ENCODE measurements around the gene PON2. TPM values are rescaled to one million over a fixed set of nuclear protein-coding genes. Genes with fewer than 3 reads are reported as not detected.

The PON2 gene
- total and polyA plus RNA-seq, 2 experiments from 2014 or later: 39.4 to 42.4 TPM

DNA sequence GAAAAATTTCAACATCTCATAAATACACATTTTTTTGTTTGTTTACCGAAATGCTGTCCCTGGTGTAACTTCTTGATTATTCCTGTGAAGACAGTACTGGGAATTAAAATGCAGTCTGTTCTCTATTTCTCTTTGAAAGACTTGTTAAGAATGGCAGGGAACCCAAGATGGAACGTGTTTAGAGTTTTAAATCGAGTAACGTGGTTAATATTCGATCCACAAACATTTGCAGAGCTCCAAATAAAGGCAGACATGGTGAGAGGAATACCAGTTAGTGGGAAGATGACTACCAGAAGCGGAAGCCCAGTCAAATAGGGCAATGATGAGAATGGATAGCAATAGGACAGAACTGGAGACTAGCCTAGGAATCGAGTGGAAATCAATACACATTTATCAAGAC lies 45.3 kb downstream of the PON2 start:
- Histone ChIP-seq H3K27ac (ENCODE audit: low read depth) (no peak overlapping the region), H3K79me2 (replicated peaks; ENCODE audit: insufficient read depth) (no peaks in the 10 kb centered on the region), H4K20me1 (replicated peaks; ENCODE audit: insufficient read depth) (no peaks in the 10 kb centered on the region), H3K36me3 (ENCODE audit: insufficient read depth) (no peaks in the 10 kb centered on the region; the same call in 1 of the 2 replicates), H3K4me3 (no peak overlapping the region), H2AFZ (no peak overlapping the region), H3K9me2 (ENCODE audit: insufficient read depth) (no peaks in the 10 kb centered on the region), H3K4me1 (ENCODE audit: insufficient read depth) (no peaks in the 10 kb centered on the region), H3K27me3 (ENCODE audit: insufficient read depth) (no peaks in the 10 kb centered on the region), H3K4me2 (no peak overlapping the region), H3F3A (replicated peaks; ENCODE audit: low read depth) (no peaks in the 10 kb centered on the region)
- peaks cover 2% of the 10 kb centered on the region for H3K27me3 Mint-ChIP-seq (ENCODE audit: insufficient read depth, low read depth, poor library complexity)
- TF ChIP-seq ZNF114 (CRISPR knock-in tag; IDR thresholded peaks at IDR 0.05): no peak
- TF ChIP-seq, protein P1, sequence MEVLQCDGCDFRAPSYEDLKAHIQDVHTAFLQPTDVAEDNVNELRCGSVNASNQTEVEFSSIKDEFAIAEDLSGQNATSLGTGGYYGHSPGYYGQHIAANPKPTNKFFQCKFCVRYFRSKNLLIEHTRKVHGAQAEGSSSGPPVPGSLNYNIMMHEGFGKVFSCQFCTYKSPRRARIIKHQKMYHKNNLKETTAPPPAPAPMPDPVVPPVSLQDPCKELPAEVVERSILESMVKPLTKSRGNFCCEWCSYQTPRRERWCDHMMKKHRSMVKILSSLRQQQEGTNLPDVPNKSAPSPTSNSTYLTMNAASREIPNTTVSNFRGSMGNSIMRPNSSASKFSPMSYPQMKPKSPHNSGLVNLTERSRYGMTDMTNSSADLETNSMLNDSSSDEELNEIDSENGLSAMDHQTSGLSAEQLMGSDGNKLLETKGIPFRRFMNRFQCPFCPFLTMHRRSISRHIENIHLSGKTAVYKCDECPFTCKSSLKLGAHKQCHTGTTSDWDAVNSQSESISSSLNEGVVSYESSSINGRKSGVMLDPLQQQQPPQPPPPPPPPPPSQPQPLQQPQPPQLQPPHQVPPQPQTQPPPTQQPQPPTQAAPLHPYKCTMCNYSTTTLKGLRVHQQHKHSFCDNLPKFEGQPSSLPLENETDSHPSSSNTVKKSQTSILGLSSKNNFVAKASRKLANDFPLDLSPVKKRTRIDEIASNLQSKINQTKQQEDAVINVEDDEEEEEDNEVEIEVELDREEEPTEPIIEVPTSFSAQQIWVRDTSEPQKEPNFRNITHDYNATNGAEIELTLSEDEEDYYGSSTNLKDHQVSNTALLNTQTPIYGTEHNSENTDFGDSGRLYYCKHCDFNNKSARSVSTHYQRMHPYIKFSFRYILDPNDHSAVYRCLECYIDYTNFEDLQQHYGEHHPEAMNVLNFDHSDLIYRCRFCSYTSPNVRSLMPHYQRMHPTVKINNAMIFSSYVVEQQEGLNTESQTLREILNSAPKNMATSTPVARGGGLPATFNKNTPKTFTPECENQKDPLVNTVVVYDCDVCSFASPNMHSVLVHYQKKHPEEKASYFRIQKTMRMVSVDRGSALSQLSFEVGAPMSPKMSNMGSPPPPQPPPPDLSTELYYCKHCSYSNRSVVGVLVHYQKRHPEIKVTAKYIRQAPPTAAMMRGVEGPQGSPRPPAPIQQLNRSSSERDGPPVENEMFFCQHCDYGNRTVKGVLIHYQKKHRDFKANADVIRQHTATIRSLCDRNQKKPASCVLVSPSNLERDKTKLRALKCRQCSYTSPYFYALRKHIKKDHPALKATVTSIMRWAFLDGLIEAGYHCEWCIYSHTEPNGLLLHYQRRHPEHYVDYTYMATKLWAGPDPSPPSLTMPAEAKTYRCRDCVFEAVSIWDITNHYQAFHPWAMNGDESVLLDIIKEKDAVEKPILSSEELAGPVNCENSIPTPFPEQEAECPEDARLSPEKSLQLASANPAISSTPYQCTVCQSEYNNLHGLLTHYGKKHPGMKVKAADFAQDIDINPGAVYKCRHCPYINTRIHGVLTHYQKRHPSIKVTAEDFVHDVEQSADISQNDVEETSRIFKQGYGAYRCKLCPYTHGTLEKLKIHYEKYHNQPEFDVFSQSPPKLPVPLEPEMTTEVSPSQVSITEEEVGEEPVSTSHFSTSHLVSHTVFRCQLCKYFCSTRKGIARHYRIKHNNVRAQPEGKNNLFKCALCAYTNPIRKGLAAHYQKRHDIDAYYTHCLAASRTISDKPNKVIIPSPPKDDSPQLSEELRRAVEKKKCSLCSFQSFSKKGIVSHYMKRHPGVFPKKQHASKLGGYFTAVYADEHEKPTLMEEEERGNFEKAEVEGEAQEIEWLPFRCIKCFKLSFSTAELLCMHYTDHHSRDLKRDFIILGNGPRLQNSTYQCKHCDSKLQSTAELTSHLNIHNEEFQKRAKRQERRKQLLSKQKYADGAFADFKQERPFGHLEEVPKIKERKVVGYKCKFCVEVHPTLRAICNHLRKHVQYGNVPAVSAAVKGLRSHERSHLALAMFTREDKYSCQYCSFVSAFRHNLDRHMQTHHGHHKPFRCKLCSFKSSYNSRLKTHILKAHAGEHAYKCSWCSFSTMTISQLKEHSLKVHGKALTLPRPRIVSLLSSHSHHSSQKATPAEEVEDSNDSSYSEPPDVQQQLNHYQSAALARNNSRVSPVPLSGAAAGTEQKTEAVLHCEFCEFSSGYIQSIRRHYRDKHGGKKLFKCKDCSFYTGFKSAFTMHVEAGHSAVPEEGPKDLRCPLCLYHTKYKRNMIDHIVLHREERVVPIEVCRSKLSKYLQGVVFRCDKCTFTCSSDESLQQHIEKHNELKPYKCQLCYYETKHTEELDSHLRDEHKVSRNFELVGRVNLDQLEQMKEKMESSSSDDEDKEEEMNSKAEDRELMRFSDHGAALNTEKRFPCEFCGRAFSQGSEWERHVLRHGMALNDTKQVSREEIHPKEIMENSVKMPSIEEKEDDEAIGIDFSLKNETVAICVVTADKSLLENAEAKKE (CRISPR knock-in tag; IDR thresholded peaks at IDR 0.05): no peak
- no peak for TF ChIP-seq EZH2phosphoT487 (IDR thresholded peaks at IDR 0.05; ENCODE audit: unreplicated experiment)
- TF ChIP-seq ZNF331 (CRISPR knock-in tag; IDR thresholded peaks at IDR 0.05; ENCODE audit: low read depth): no peak
- TF ChIP-seq, protein P2, sequence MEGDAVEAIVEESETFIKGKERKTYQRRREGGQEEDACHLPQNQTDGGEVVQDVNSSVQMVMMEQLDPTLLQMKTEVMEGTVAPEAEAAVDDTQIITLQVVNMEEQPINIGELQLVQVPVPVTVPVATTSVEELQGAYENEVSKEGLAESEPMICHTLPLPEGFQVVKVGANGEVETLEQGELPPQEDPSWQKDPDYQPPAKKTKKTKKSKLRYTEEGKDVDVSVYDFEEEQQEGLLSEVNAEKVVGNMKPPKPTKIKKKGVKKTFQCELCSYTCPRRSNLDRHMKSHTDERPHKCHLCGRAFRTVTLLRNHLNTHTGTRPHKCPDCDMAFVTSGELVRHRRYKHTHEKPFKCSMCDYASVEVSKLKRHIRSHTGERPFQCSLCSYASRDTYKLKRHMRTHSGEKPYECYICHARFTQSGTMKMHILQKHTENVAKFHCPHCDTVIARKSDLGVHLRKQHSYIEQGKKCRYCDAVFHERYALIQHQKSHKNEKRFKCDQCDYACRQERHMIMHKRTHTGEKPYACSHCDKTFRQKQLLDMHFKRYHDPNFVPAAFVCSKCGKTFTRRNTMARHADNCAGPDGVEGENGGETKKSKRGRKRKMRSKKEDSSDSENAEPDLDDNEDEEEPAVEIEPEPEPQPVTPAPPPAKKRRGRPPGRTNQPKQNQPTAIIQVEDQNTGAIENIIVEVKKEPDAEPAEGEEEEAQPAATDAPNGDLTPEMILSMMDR (conservative IDR thresholded peaks at IDR 0.05; ENCODE audit: low read depth in 2 of 2): no peak
- no peak for TF ChIP-seq JUNB (IDR thresholded peaks at IDR 0.05; ENCODE audit: unreplicated experiment)
- TF ChIP-seq EZH2 (IDR thresholded peaks at IDR 0.05; ENCODE audit: low read depth, unreplicated experiment): no peak
- TF ChIP-seq STAT1 (IDR thresholded peaks at IDR 0.05; ENCODE audit: unreplicated experiment): no peak
- no peak for TF ChIP-seq CREB1 (CRISPR knock-in tag; IDR thresholded peaks at IDR 0.05; ENCODE audit: low read depth)
- no peak for TF ChIP-seq NANOG (IDR thresholded peaks at IDR 0.05; ENCODE audit: borderline replicate concordance)
- TF ChIP-seq, protein P3, sequence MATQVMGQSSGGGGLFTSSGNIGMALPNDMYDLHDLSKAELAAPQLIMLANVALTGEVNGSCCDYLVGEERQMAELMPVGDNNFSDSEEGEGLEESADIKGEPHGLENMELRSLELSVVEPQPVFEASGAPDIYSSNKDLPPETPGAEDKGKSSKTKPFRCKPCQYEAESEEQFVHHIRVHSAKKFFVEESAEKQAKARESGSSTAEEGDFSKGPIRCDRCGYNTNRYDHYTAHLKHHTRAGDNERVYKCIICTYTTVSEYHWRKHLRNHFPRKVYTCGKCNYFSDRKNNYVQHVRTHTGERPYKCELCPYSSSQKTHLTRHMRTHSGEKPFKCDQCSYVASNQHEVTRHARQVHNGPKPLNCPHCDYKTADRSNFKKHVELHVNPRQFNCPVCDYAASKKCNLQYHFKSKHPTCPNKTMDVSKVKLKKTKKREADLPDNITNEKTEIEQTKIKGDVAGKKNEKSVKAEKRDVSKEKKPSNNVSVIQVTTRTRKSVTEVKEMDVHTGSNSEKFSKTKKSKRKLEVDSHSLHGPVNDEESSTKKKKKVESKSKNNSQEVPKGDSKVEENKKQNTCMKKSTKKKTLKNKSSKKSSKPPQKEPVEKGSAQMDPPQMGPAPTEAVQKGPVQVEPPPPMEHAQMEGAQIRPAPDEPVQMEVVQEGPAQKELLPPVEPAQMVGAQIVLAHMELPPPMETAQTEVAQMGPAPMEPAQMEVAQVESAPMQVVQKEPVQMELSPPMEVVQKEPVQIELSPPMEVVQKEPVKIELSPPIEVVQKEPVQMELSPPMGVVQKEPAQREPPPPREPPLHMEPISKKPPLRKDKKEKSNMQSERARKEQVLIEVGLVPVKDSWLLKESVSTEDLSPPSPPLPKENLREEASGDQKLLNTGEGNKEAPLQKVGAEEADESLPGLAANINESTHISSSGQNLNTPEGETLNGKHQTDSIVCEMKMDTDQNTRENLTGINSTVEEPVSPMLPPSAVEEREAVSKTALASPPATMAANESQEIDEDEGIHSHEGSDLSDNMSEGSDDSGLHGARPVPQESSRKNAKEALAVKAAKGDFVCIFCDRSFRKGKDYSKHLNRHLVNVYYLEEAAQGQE (IDR thresholded peaks at IDR 0.05; ENCODE audit: unreplicated experiment): no peak
- no peak for TF ChIP-seq POLR2AphosphoS5 (IDR thresholded peaks at IDR 0.05; ENCODE audit: low read depth)
- TF ChIP-seq, protein P4, sequence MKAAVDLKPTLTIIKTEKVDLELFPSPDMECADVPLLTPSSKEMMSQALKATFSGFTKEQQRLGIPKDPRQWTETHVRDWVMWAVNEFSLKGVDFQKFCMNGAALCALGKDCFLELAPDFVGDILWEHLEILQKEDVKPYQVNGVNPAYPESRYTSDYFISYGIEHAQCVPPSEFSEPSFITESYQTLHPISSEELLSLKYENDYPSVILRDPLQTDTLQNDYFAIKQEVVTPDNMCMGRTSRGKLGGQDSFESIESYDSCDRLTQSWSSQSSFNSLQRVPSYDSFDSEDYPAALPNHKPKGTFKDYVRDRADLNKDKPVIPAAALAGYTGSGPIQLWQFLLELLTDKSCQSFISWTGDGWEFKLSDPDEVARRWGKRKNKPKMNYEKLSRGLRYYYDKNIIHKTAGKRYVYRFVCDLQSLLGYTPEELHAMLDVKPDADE (IDR thresholded peaks at IDR 0.05): no peak
- H3K27ac Mint-ChIP-seq: no peak overlapping the region
- H3K9me3 Mint-ChIP-seq: peaks cover 8% of the 10 kb centered on the region
- H3K4me1 Mint-ChIP-seq: no peaks in the 10 kb centered on the region; the same call in 2 of the 3 replicates
- DNase-seq (ENCODE audit: low spot score) (no peak), ATAC-seq (no peak)
- no peak overlapping the region for H3K4me3 Mint-ChIP-seq
- peaks cover under 1% of the 10 kb centered on the region; the same call in 1 of the 3 replicates for H3K36me3 Mint-ChIP-seq (ENCODE audit: low read depth)
